SU-DHL-6 (cell line): Measurements from ENCODE around the gene ZNF423.

Source experiments
- H2AFZ ChIP-seq: fragments of 200-600 bp; sonication (generic); 2 replicates; pipeline ENCODE4 v1.6.1; 2014; ENCODE audit warnings: low read depth, mild to moderate bottlenecking, moderate library complexity, mixed read lengths, antibody characterized with exemption, low read length; ENCODE audit not compliant: severe bottlenecking
- H3F3A ChIP-seq: fragments of 200-600 bp; shearing (Covaris generic); 2 replicates; pipeline ENCODE4 v1.6.0; 2016; ENCODE audit warnings: antibody characterized with exemption, mild to moderate bottlenecking; ENCODE audit not compliant: insufficient read depth
- H3K27ac ChIP-seq: fragments of 200-600 bp; sonication (generic); 2 replicates; pipeline ENCODE4 v1.5.1; 2016; ENCODE audit warnings: low read depth, mild to moderate bottlenecking, low read length, moderate library complexity, mixed read lengths
- H3K27me3 ChIP-seq: fragments of 200-600 bp; sonication (generic), shearing (Covaris generic); 2 replicates; pipeline ENCODE4 v1.6.0; 2014; ENCODE audit warnings: mild to moderate bottlenecking, low read length
- H3K36me3 ChIP-seq: fragments of 200-600 bp; sonication (generic); 2 replicates; pipeline ENCODE4 v1.6.1; 2014; ENCODE audit warnings: mild to moderate bottlenecking, low read length, mixed read lengths
- H3K4me2 ChIP-seq: fragments of 300-600, 200-600 bp; shearing (Covaris generic), sonication (generic); 2 replicates; pipeline ENCODE4 v1.6.0; 2014; ENCODE audit warnings: low read length, low read depth, mild to moderate bottlenecking; ENCODE audit not compliant: poor library complexity, severe bottlenecking
- H3K4me3 ChIP-seq: fragments of 200-600 bp; sonication (generic); 2 replicates; pipeline ENCODE4 v1.5.1; 2014; ENCODE audit warnings: antibody characterized with exemption, low read length, mild to moderate bottlenecking, mixed read lengths; ENCODE audit not compliant: insufficient read depth, poor library complexity, severe bottlenecking
- H3K79me2 ChIP-seq: fragments of 200-600 bp; sonication (generic); 2 replicates; pipeline ENCODE4 v1.6.1; 2014; ENCODE audit warnings: mild to moderate bottlenecking, low read length, moderate library complexity; ENCODE audit not compliant: insufficient read depth
- H3K9ac ChIP-seq: fragments of 200-600 bp; sonication (generic); 2 replicates; pipeline ENCODE4 v1.7.0; 2014; ENCODE audit warnings: mild to moderate bottlenecking, low read length
- H3K9me2 ChIP-seq: fragments of 200-600 bp; sonication (generic); replicated peaks from 2 replicates; pipeline ENCODE4 v1.6.1; 2014; ENCODE audit warnings: low read length; ENCODE audit not compliant: insufficient read depth
- H3K9me3 ChIP-seq: fragments of 200-600 bp; sonication (generic); 2 replicates; pipeline ENCODE4 v1.6.1; 2014; ENCODE audit warnings: low read length, mixed read lengths; ENCODE audit not compliant: insufficient read depth
- H4K20me1 ChIP-seq: fragments of 200-600 bp; sonication (generic); 2 replicates; pipeline ENCODE4 v1.6.1; 2014; ENCODE audit warnings: low read depth, mild to moderate bottlenecking, antibody characterized with exemption, low read length, moderate library complexity, mixed read lengths
- EZH2phosphoT487 ChIP-seq: fragments of 200-600 bp; sonication (generic), shearing (Covaris generic); conservative IDR thresholded peaks from 2 replicates; pipeline ENCODE4 v1.6.1; 2018; ENCODE audit warnings: mild to moderate bottlenecking, antibody characterized with exemption, low read length, moderate library complexity, mixed read lengths
- TF ChIP-seq, protein P1 (sequence below): fragments of 200-600 bp; sonication (generic); IDR thresholded peaks from one replicate; pipeline ENCODE4 v1.5.1; 2017; ENCODE audit warnings: antibody characterized with exemption, mild to moderate bottlenecking, low read length, moderate library complexity; ENCODE audit not compliant: insufficient read depth, poor library complexity, severe bottlenecking

Gene ZNF423

DNA sequence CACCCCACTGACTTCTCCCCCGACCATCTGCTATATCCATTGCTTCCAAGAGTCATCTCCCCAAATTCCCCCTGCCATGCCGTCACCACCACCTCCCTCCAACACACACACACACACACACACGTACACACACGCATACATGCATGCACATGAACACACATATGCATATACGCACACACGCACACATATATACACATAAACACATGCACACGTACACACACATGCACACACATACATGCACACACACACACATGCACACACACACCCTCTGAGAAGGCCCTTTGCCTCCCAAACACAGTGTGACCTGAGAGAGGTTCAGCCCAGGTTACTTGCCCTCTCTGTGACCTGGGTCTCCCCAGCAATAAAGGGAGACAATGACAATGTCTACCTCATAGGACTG is 95.1 kb downstream of the ZNF423 start:
- Histone ChIP-seq H3K79me2 (no peaks in the 10 kb centered on the region), H3K9me3 (no peaks in the 10 kb centered on the region), H3K4me2 (no peak overlapping the region), H3K27me3 (no peaks in the 10 kb centered on the region), H3F3A (no peaks in the 10 kb centered on the region), H3K4me3 (no peak overlapping the region), H3K9me2 (no peaks in the 10 kb centered on the region), H2AFZ (no peak overlapping the region), H4K20me1 (no peaks in the 10 kb centered on the region), H3K36me3 (no peaks in the 10 kb centered on the region), H3K9ac (no peak overlapping the region), H3K27ac (no peak overlapping the region)
- TF ChIP-seq, protein P1, sequence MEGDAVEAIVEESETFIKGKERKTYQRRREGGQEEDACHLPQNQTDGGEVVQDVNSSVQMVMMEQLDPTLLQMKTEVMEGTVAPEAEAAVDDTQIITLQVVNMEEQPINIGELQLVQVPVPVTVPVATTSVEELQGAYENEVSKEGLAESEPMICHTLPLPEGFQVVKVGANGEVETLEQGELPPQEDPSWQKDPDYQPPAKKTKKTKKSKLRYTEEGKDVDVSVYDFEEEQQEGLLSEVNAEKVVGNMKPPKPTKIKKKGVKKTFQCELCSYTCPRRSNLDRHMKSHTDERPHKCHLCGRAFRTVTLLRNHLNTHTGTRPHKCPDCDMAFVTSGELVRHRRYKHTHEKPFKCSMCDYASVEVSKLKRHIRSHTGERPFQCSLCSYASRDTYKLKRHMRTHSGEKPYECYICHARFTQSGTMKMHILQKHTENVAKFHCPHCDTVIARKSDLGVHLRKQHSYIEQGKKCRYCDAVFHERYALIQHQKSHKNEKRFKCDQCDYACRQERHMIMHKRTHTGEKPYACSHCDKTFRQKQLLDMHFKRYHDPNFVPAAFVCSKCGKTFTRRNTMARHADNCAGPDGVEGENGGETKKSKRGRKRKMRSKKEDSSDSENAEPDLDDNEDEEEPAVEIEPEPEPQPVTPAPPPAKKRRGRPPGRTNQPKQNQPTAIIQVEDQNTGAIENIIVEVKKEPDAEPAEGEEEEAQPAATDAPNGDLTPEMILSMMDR, result no peak
- no peak for TF ChIP-seq EZH2phosphoT487

DNA sequence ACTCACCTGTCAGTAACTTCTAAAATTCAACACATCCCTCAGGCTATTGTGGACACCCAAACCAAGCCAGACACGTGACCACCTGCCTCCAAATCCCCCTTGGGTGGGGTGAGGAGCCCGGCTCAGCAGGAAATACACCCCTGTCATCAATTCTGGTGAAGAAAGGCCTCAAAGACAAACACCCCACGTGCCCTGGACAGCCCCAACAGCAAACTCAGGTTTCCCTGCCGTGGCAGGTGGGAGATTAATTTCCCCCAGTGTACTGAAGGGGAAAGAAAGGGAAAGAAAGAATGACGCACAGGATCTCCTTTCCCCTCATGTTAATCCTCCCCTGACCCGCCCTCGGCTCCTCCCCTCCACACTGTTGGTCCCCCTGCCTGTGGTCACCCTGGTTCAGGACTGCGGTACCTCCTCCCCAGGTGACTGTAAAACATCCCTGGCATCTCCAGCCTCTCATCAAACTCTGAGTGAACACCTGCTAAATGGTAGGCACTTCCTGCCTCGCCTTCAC is 98.3 kb downstream of the ZNF423 start:
- Histone ChIP-seq H3K27me3 (no peaks in the 10 kb centered on the region), H2AFZ (no peak overlapping the region), H3K4me3 (no peak overlapping the region), H3K36me3 (no peaks in the 10 kb centered on the region), H3F3A (no peaks in the 10 kb centered on the region), H3K79me2 (no peaks in the 10 kb centered on the region), H3K9ac (no peak overlapping the region), H3K4me2 (no peak overlapping the region), H3K9me3 (no peaks in the 10 kb centered on the region), H4K20me1 (no peaks in the 10 kb centered on the region), H3K27ac (no peak overlapping the region), H3K9me2 (no peaks in the 10 kb centered on the region)
- TF ChIP-seq EZH2phosphoT487, result no peak
- TF ChIP-seq, protein P1, result no peak

DNA sequence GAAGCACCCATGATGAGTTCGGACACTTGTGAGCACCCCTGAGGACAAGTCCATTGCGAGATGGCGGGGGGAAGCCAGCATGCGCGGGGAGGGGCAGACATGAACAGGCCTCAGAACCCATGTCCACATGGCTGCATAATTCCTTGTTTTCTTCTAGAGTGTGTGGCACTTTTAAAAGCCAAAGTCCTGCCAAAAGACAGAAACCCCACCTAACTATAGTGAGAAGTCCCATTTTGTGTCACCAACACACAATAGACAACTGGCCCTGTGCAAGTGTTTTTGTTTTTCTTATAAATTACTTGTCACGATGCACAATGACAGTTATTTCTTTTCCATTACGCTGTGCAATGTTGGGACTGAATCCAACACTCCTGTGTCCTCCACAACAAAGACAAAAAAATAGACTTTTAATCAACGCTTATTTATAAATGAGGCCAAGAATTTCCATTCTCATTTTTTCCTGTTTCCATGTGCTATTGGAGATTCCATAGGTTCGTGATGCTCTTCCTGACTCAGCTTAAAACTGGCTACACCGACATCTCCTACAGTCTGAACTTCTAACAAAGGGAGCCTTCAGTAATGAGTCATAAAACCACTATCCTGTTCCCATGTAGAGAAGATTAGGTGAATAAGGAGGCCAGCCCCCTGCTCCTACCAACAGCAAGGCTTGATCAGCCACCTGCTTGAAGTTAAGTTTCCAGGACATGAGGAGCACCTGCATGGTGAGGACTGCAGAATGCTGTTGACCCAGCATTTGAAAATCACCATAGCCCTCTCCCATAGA is 98.9 kb downstream of the ZNF423 start:
- Histone ChIP-seq H3F3A (no peaks in the 10 kb centered on the region), H3K27me3 (no peaks in the 10 kb centered on the region), H2AFZ (no peak overlapping the region), H3K27ac (no peak overlapping the region), H3K9ac (no peak overlapping the region), H3K4me3 (no peak overlapping the region), H3K79me2 (no peaks in the 10 kb centered on the region), H3K9me2 (no peaks in the 10 kb centered on the region), H4K20me1 (no peaks in the 10 kb centered on the region), H3K4me2 (no peak overlapping the region), H3K36me3 (no peaks in the 10 kb centered on the region), H3K9me3 (no peaks in the 10 kb centered on the region)
- TF ChIP-seq, protein P1, result no peak
- no peak for TF ChIP-seq EZH2phosphoT487
